NT2/D1 (cell line): Measurements from ENCODE around the gene SORL1.

ENCODE experiments used
- SUZ12 ChIP-seq: IDR thresholded peaks from 2 replicates; pipeline ENCODE4 v1.6.1; 2011; ENCODE audit not compliant: insufficient read length, insufficient read depth; ENCODE audit errors: extremely low read depth
- YY1 ChIP-seq: IDR thresholded peaks from 2 replicates; pipeline ENCODE4 v1.6.1; 2011; ENCODE audit not compliant: insufficient read length, insufficient read depth

DNA sequence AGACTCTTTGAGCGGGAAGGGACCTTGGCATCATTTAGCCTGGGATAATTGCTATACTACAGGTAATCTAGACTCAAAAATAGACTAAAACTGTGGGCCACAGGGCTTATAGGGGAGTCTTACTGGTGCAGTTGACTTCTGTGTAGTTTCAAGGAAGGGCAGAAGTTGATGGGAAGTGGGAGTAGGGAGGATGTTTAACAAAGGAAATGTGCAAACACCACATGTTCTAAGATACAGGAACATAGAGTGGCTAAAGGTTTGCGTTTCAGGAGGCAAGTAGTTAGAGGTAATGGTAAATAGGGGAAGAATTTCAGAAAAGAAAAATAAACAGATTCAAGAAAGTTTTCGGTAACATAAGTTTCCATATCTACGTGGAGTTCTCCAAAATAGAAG is 14.4 kb upstream of the SORL1 start:
- TF ChIP-seq SUZ12 = no peak
- TF ChIP-seq YY1 = no peak
